Measurements from ENCODE around the gene TPCN2.

Gene TPCN2

GRCh38 chr11:69012092-69013008 is 36.4 kb upstream of the TPCN2 start:
- Histone ChIP-seq H3K9me3 (ENCODE audit: severe bottlenecking) (no peaks in the 10 kb centered on the region), H3K4me3 (ENCODE audit: low read depth, low read length) (no peak overlapping the region), H3K27me3 (ENCODE audit: insufficient read depth, low read depth, severe bottlenecking) (no peaks in the 10 kb centered on the region), H3K27ac (no peak overlapping the region), H3K36me3 (no peaks in the 10 kb centered on the region)
- no peak for TF ChIP-seq CTCF (IDR thresholded peaks at IDR 0.05; ENCODE audit: low read depth, low read length)
- no peak for DNase-seq

DNA sequence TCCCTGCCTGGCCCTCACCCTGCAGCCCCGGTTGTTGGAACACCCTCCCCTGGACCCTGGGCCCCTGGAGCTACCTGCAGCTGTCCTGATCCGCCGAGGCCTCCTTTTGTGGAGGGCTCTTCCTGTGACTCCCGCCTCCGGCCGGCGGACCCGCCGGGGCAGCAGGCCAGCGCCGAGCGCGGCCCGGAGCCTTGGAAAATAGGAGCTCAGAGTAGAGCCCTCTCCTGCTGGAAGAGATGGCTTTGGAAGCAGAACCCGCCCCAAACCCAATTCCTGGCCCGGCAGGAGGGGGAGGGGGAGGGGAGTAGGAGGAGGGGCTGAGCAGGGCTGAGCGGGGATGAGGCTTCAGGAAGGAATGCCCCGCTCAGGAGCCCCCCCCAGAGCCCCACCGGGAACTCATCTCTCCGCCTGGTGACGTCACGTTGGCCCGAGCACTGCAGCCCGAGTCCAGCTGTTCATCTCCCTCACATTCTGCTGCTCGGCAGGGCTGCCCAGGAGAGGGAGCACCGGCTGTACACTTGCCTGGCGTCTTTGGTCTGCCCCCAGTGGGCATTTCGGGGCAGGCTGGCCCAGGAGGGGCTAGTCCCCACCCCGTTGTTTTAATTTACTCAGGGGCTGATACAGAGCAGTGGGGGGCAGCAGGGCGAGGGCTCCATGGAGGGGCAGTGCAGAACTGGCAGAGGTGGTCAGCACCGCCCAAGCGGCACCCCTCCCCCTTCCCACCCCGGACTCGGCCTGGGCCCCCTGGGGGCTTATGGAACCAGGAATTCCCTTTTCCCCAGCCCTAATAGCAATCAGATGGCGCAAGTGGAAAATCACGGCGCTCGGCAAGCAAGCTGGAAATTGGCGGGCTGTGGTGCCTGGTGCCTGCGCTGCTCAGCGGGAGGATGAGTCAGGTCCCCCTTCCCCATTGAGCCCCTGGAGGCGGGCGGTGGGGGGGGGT is 35.5 kb upstream of the TPCN2 start, which contains the start of gene MRGPRF:
TSS of gene MRGPRF (minus strand) at position 238 of the 943 bp plus-strand sequence. CDS start 3,345 bp downstream, outside the sequence.
- Histone ChIP-seq H3K27ac (no peak within 1 kb of the TSS), H3K27me3 (ENCODE audit: insufficient read depth, low read depth, severe bottlenecking) (no peaks in the 10 kb centered on the region), H3K9me3 (ENCODE audit: severe bottlenecking) (no peaks in the 10 kb centered on the region), H3K36me3 (no peaks in the 10 kb centered on the region), H3K4me3 (ENCODE audit: low read depth, low read length) (no peak within 1 kb of the TSS)
- TF ChIP-seq CTCF (IDR thresholded peaks at IDR 0.05; ENCODE audit: low read depth, low read length), result peak; percentile 19; the same call in 1 of the 2 replicates
- no peak for DNase-seq

GRCh38 chr11:69014084-69014851 is 34.5 kb upstream of the TPCN2 start:
- Histone ChIP-seq H3K4me3 (ENCODE audit: low read depth, low read length) (no peak overlapping the region), H3K27ac (no peak overlapping the region), H3K36me3 (no peaks in the 10 kb centered on the region), H3K27me3 (ENCODE audit: insufficient read depth, low read depth, severe bottlenecking) (no peaks in the 10 kb centered on the region), H3K9me3 (ENCODE audit: severe bottlenecking) (no peaks in the 10 kb centered on the region)
- TF ChIP-seq CTCF (IDR thresholded peaks at IDR 0.05; ENCODE audit: low read depth, low read length), result no peak
- DNase-seq, result no peak

DNA sequence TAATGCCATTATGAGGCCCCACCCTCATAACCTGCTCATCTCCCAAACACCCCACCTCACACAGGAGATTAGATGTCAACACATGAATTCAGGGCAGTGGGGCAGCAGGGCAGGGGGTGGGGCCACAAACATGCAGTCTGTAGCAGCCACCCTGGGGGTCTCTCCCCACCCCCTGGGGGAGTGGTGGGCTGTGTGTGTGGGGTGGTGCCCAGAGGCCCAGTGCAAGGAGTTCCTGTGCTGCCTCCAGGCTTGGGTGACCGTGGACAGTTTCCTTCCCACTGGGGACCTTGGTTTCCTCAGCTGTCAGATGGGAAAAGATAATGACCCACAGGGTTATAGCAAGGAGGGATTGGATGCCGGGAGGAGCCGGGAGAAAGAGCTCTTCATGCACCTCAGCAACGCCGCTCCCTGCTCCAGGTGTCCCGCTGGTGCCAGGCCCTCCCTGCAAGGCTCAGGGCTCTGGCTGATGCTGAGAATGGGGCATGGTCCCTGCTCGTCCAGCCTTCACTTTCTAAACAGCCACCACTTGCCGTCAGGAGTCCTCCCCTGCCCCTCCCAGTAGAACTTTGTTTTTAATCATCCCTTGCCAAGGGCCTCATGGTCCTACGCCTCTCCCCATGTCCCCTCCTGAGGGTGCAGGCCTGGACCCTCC is 33.7 kb upstream of the TPCN2 start:
- H3K4me3 ChIP-seq (ENCODE audit: low read depth, low read length), result no peak overlapping the region
- no peaks in the 10 kb centered on the region for H3K27me3 ChIP-seq (ENCODE audit: insufficient read depth, low read depth, severe bottlenecking)
- H3K9me3 ChIP-seq (ENCODE audit: severe bottlenecking), result no peaks in the 10 kb centered on the region
- TF ChIP-seq CTCF (IDR thresholded peaks at IDR 0.05; ENCODE audit: low read depth, low read length), result no peak
- no peak for DNase-seq
- H3K27ac ChIP-seq, result no peak overlapping the region
- no peaks in the 10 kb centered on the region for H3K36me3 ChIP-seq

GRCh38 chr11:69017951-69018350 is 30.8 kb upstream of the TPCN2 start:
- TF ChIP-seq CTCF (IDR thresholded peaks at IDR 0.05; ENCODE audit: low read depth, low read length), result no peak
- no peak for DNase-seq
- Histone ChIP-seq H3K27me3 (ENCODE audit: insufficient read depth, low read depth, severe bottlenecking) (no peaks in the 10 kb centered on the region), H3K9me3 (ENCODE audit: severe bottlenecking) (no peaks in the 10 kb centered on the region), H3K4me3 (ENCODE audit: low read depth, low read length) (no peak overlapping the region), H3K27ac (no peak overlapping the region), H3K36me3 (no peaks in the 10 kb centered on the region)
